WTC11 (cell line): Measurements from ENCODE around the gene ANTXR1.

Experiments used
- ATF1 ChIP-seq: sonication (generic); formaldehyde crosslinking; IDR thresholded peaks from 2 replicates; pipeline ENCODE4 v1.8.1; 2023; ENCODE audit warnings: mild to moderate bottlenecking, moderate library complexity, missing genetic modification reagents
- CBFB ChIP-seq: sonication (generic); formaldehyde crosslinking; IDR thresholded peaks from 2 replicates; pipeline ENCODE4 v1.8.1; 2022; ENCODE audit warnings: mild to moderate bottlenecking, low read depth, missing genetic modification reagents
- CDX4 ChIP-seq: fragments of 250-450 bp; sonication (Bioruptor Pico); IDR thresholded peaks from 2 replicates; pipeline ENCODE4 v1.9.0; 2021; ENCODE audit warnings: moderate library complexity, mild to moderate bottlenecking, inconsistent platforms, borderline replicate concordance
- CTCF ChIP-seq: fragments of 200-600 bp; IDR thresholded peaks from 2 replicates; pipeline ENCODE4 v1.8.0; 2022; ENCODE audit warnings: antibody characterized with exemption
- E2F1 ChIP-seq: sonication (generic); formaldehyde crosslinking; IDR thresholded peaks from 2 replicates; pipeline ENCODE4 v1.8.0; 2022; ENCODE audit warnings: mild to moderate bottlenecking, missing genetic modification reagents
- ETV6 ChIP-seq: sonication (generic); formaldehyde crosslinking; IDR thresholded peaks from 2 replicates; pipeline ENCODE4 v1.8.1; 2022; ENCODE audit warnings: mild to moderate bottlenecking, missing genetic modification reagents
- IRF2 ChIP-seq: sonication (generic); formaldehyde crosslinking; IDR thresholded peaks from 2 replicates; pipeline ENCODE4 v1.8.0; 2022; ENCODE audit warnings: low read depth, missing genetic modification reagents, borderline replicate concordance
- MAX ChIP-seq: sonication (generic); formaldehyde crosslinking; IDR thresholded peaks from 2 replicates; pipeline ENCODE4 v1.8.0; 2022; ENCODE audit warnings: mild to moderate bottlenecking, missing genetic modification reagents
- STAT6 ChIP-seq: sonication (generic); formaldehyde crosslinking; conservative IDR thresholded peaks from 2 replicates; pipeline ENCODE4 v1.8.1; 2023; ENCODE audit warnings: mild to moderate bottlenecking, low read depth, missing genetic modification reagents, moderate library complexity
- ZNF317 ChIP-seq: sonication (generic); formaldehyde crosslinking; IDR thresholded peaks from 2 replicates; pipeline ENCODE4 v1.8.1; 2023; ENCODE audit warnings: low read depth, mild to moderate bottlenecking, moderate library complexity, missing genetic modification reagents, borderline replicate concordance

- no peak for TF ChIP-seq CTCF
- no peak for TF ChIP-seq ZNF317
- peak; percentile 42; the same call in 1 of the 2 replicates for TF ChIP-seq ETV6 (CRISPR knock-in tag)
- TF ChIP-seq ATF1: no peak
- peak; percentile 83; the same call in 1 of the 2 replicates for TF ChIP-seq MAX (CRISPR knock-in tag)
- no peak for TF ChIP-seq E2F1
- TF ChIP-seq STAT6 (CRISPR knock-in tag): no peak
- TF ChIP-seq CBFB (CRISPR knock-in tag): no peak
- no peak for TF ChIP-seq CDX4 (CRISPR knock-in tag)
- TF ChIP-seq IRF2 (CRISPR knock-in tag): no peak
These were observed 165.0 kb downstream of the ANTXR1 start for GRCh38 chr2:69177785-69178636.
